Astrocyte (in vitro differentiated cells and primary cell): ENCODE results near the gene HAT1. TPM values are rescaled to one million over a fixed set of nuclear protein-coding genes. Genes with fewer than 3 reads are reported as not detected.

ENCODE experiments used
- DNase-seq: peaks from one replicate; pipeline ENCODE4 v3.0.0-alpha.2; 2010; ENCODE audit warnings: low read depth
- FAIRE-seq: peaks from 2 replicates; lab custom pipeline; 2011; peaks lifted over from hg19 to GRCh38; lab: Jason Lieb, UNC
- H2AFZ ChIP-seq: 2 replicates; pipeline ENCODE4 v1.6.0; 2012; ENCODE audit warnings: low read depth, low read length, inconsistent platforms
- H3K27ac ChIP-seq: 2 replicates; pipeline ENCODE4 v1.5.1; 2011; ENCODE audit warnings: low read depth, low read length, inconsistent platforms
- H3K27me3 ChIP-seq: 2 replicates; pipeline ENCODE4 v1.6.0; 2011; ENCODE audit warnings: low read length, inconsistent platforms; ENCODE audit not compliant: insufficient read depth
- H3K36me3 ChIP-seq: 2 replicates; pipeline ENCODE4 v1.5.1; 2011; ENCODE audit warnings: low read length, inconsistent platforms; ENCODE audit not compliant: insufficient read depth
- H3K4me1 ChIP-seq: 2 replicates; pipeline ENCODE4 v1.5.1; 2011; ENCODE audit warnings: low read length, inconsistent platforms; ENCODE audit not compliant: insufficient read depth
- H3K4me2 ChIP-seq: 2 replicates; pipeline ENCODE4 v1.6.0; 2012; ENCODE audit warnings: low read length, inconsistent platforms
- H3K4me3 ChIP-seq: 2 replicates; pipeline ENCODE4 v1.5.1; 2011; ENCODE audit warnings: low read depth, mild to moderate bottlenecking, low read length, inconsistent platforms; ENCODE audit not compliant: insufficient read depth
- H3K79me2 ChIP-seq: 2 replicates; pipeline ENCODE4 v1.6.0; 2012; ENCODE audit warnings: mild to moderate bottlenecking, low read length, inconsistent platforms; ENCODE audit not compliant: insufficient read depth
- H3K9ac ChIP-seq: 2 replicates; pipeline ENCODE4 v1.6.0; 2012; ENCODE audit warnings: mild to moderate bottlenecking, low read length, inconsistent platforms
- H3K9me3 ChIP-seq: 2 replicates; pipeline ENCODE4 v1.5.1; 2012; ENCODE audit warnings: low read depth, mild to moderate bottlenecking, low read length, inconsistent platforms; ENCODE audit not compliant: insufficient read depth
- H4K20me1 ChIP-seq: 2 replicates; pipeline ENCODE4 v1.6.0; 2012; ENCODE audit warnings: low read length, inconsistent platforms; ENCODE audit not compliant: insufficient read depth
- H3K27ac Mint-ChIP-seq: one replicate; pipeline ENCODE4 v1.8.0; 2021; ENCODE audit warnings: mild to moderate bottlenecking, mixed read lengths; ENCODE audit not compliant: unreplicated experiment
- H3K27me3 Mint-ChIP-seq: one replicate; pipeline ENCODE4 v1.8.0; 2021; ENCODE audit warnings: low read depth, mixed read lengths; ENCODE audit not compliant: unreplicated experiment
- H3K36me3 Mint-ChIP-seq: one replicate; pipeline ENCODE4 v1.8.0; 2021; ENCODE audit warnings: low read depth, mixed read lengths; ENCODE audit not compliant: unreplicated experiment
- H3K4me1 Mint-ChIP-seq: one replicate; pipeline ENCODE4 v1.8.0; 2021; ENCODE audit warnings: low read depth, mixed read lengths; ENCODE audit not compliant: unreplicated experiment
- H3K4me3 Mint-ChIP-seq: one replicate; pipeline ENCODE4 v1.8.0; 2021; ENCODE audit warnings: mild to moderate bottlenecking, moderate library complexity, mixed read lengths; ENCODE audit not compliant: unreplicated experiment
- H3K9me3 Mint-ChIP-seq: one replicate; pipeline ENCODE4 v1.8.0; 2021; ENCODE audit warnings: mild to moderate bottlenecking, mixed read lengths; ENCODE audit not compliant: unreplicated experiment
- CTCF ChIP-seq: IDR thresholded peaks from 2 replicates; pipeline ENCODE4 v1.5.1; 2011; ENCODE audit warnings: low read depth, mild to moderate bottlenecking, inconsistent platforms, low read length, moderate library complexity; ENCODE audit not compliant: insufficient read depth
- EZH2 ChIP-seq: IDR thresholded peaks from 2 replicates; pipeline ENCODE4 v1.6.1; 2012; ENCODE audit warnings: mild to moderate bottlenecking, low read length, inconsistent platforms; ENCODE audit not compliant: insufficient read depth
- total RNA-seq: library from RNA; stranded (reverse); gene quantifications from 2 replicates; pipeline ENCODE4 v1.2.1, GENCODE V29; 2021

Gene HAT1
- total RNA-seq, 1 donor from 2014 or later = 29.1 TPM

GRCh38 chr2:171941316-171941699, 19.0 kb downstream of the HAT1 start:
- H4K20me1 ChIP-seq = peaks cover 47% of the 10 kb centered on the region
- no peak overlapping the region for H3K4me3 Mint-ChIP-seq
- H3K36me3 Mint-ChIP-seq = peaks cover 5% of the 10 kb centered on the region
- H3K9ac ChIP-seq = no peak overlapping the region
- no peak overlapping the region for H3K4me2 ChIP-seq
- H2AFZ ChIP-seq = no peak overlapping the region
- H3K27me3 ChIP-seq = no peaks in the 10 kb centered on the region
- H3K4me3 ChIP-seq = no peak overlapping the region
- DNase-seq = no peak
- no peak for FAIRE-seq
- no peak overlapping the region for H3K27ac ChIP-seq
- no peak overlapping the region for H3K27ac Mint-ChIP-seq
- peaks cover 91% of the 10 kb centered on the region for H3K79me2 ChIP-seq
- H3K4me1 ChIP-seq = no peaks in the 10 kb centered on the region
- no peaks in the 10 kb centered on the region for H3K9me3 Mint-ChIP-seq
- no peaks in the 10 kb centered on the region for H3K4me1 Mint-ChIP-seq
- no peaks in the 10 kb centered on the region for H3K9me3 ChIP-seq
- H3K36me3 ChIP-seq = no peaks in the 10 kb centered on the region
- H3K27me3 Mint-ChIP-seq = no peaks in the 10 kb centered on the region
- TF ChIP-seq EZH2 (no peak), CTCF (no peak)

DNA sequence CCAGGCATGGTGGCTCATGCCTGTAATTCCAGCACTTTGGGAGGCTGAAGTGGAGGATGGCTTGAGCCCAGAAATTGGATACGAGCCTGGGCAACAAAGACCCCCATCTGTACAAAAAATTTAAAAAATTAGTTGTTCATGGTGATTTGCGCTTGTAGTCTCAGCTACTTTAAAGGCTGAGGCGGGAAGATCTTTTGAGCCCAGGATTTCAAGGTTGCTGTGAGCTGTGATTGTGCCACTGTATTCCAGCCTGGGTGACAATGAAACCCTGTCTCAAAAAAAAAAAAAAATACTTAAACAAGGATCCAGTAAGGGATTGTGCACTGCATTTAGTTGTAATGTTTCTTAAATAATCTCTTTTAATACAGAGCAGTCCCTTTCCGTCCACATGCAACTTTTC, 21.6 kb downstream of the HAT1 start:
- Mint-ChIP-seq H3K9me3 (no peaks in the 10 kb centered on the region), H3K4me1 (no peaks in the 10 kb centered on the region), H3K36me3 (peaks cover 5% of the 10 kb centered on the region), H3K4me3 (no peak overlapping the region), H3K27ac (no peak overlapping the region), H3K27me3 (no peaks in the 10 kb centered on the region)
- H3K4me2 ChIP-seq = no peak overlapping the region
- H3K9ac ChIP-seq = no peak overlapping the region
- no peaks in the 10 kb centered on the region for H3K27me3 ChIP-seq
- peaks cover 69% of the 10 kb centered on the region for H3K79me2 ChIP-seq
- no peak overlapping the region for H3K27ac ChIP-seq
- no peaks in the 10 kb centered on the region for H3K4me1 ChIP-seq
- H3K9me3 ChIP-seq = no peaks in the 10 kb centered on the region
- H4K20me1 ChIP-seq = peaks cover 32% of the 10 kb centered on the region
- H2AFZ ChIP-seq = no peak overlapping the region
- DNase-seq = no peak
- no peak for FAIRE-seq
- no peak overlapping the region for H3K4me3 ChIP-seq
- no peaks in the 10 kb centered on the region for H3K36me3 ChIP-seq
- TF ChIP-seq CTCF = no peak
- TF ChIP-seq EZH2 = no peak

GRCh38 chr2:171952276-171952675, 30.0 kb downstream of the HAT1 start:
- no peaks in the 10 kb centered on the region for H3K9me3 ChIP-seq
- H3K79me2 ChIP-seq = peaks cover 5% of the 10 kb centered on the region
- DNase-seq (no peak), FAIRE-seq (no peak)
- Mint-ChIP-seq H3K27me3 (no peaks in the 10 kb centered on the region), H3K36me3 (peaks cover 4% of the 10 kb centered on the region), H3K9me3 (no peaks in the 10 kb centered on the region), H3K4me3 (no peak overlapping the region), H3K27ac (no peak overlapping the region), H3K4me1 (peaks cover 12% of the 10 kb centered on the region)
- H3K4me3 ChIP-seq = no peak overlapping the region
- no peak overlapping the region for H3K4me2 ChIP-seq
- peaks cover 2% of the 10 kb centered on the region for H4K20me1 ChIP-seq
- no peak overlapping the region for H3K27ac ChIP-seq
- H3K36me3 ChIP-seq = no peaks in the 10 kb centered on the region
- H3K9ac ChIP-seq = no peak overlapping the region
- no peak overlapping the region for H2AFZ ChIP-seq
- no peak for TF ChIP-seq EZH2
- no peak for TF ChIP-seq CTCF
- peaks cover 5% of the 10 kb centered on the region for H3K4me1 ChIP-seq
- H3K27me3 ChIP-seq = no peaks in the 10 kb centered on the region
